ENCODE data around the gene CYB5B. TPM values are rescaled to one million over a fixed set of nuclear protein-coding genes. Genes with fewer than 3 reads are reported as not detected.
"Not testable (repeated sequence)": the region's sequence is repeated elsewhere in the genome, so short reads cannot be mapped to it uniquely, and the experiment has no call there.

Gene CYB5B
- total RNA-seq, 1 donor from 2014 or later, result 104 TPM

DNA sequence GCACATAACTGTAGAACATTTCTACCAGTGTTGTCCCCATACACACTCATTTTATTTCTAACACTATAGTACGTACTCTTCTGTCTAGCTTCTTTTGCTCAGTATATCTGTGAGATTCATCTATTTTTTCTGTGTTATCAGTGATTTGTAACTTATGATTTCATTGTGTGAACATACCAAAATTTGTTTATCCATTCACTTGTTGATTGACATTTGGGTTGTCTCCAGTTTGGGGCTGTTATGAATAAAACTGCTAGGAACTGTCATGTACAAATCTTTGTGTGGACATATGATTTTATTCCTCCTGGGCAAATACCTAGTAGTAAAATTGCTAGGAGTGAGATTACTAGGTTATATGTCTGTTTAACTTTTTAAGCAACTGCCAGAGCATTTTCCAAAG lies 9.6 kb downstream of the CYB5B start:
- TF ChIP-seq, protein P1, sequence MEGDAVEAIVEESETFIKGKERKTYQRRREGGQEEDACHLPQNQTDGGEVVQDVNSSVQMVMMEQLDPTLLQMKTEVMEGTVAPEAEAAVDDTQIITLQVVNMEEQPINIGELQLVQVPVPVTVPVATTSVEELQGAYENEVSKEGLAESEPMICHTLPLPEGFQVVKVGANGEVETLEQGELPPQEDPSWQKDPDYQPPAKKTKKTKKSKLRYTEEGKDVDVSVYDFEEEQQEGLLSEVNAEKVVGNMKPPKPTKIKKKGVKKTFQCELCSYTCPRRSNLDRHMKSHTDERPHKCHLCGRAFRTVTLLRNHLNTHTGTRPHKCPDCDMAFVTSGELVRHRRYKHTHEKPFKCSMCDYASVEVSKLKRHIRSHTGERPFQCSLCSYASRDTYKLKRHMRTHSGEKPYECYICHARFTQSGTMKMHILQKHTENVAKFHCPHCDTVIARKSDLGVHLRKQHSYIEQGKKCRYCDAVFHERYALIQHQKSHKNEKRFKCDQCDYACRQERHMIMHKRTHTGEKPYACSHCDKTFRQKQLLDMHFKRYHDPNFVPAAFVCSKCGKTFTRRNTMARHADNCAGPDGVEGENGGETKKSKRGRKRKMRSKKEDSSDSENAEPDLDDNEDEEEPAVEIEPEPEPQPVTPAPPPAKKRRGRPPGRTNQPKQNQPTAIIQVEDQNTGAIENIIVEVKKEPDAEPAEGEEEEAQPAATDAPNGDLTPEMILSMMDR (conservative IDR thresholded peaks at IDR 0.05), result no peak
- Mint-ChIP-seq H3K27ac (no peak overlapping the region), H3K27me3 (no peaks in the 10 kb centered on the region), H3K4me1 (ENCODE audit: unreplicated experiment) (peaks cover 12% of the 10 kb centered on the region), H3K9me3 (peaks cover 5% of the 10 kb centered on the region), H3K4me3 (no peak overlapping the region), H3K36me3 (peaks cover 31% of the 10 kb centered on the region)
- DNase-seq (ENCODE audit: extremely low spot score, unreplicated experiment), result no peak

DNA sequence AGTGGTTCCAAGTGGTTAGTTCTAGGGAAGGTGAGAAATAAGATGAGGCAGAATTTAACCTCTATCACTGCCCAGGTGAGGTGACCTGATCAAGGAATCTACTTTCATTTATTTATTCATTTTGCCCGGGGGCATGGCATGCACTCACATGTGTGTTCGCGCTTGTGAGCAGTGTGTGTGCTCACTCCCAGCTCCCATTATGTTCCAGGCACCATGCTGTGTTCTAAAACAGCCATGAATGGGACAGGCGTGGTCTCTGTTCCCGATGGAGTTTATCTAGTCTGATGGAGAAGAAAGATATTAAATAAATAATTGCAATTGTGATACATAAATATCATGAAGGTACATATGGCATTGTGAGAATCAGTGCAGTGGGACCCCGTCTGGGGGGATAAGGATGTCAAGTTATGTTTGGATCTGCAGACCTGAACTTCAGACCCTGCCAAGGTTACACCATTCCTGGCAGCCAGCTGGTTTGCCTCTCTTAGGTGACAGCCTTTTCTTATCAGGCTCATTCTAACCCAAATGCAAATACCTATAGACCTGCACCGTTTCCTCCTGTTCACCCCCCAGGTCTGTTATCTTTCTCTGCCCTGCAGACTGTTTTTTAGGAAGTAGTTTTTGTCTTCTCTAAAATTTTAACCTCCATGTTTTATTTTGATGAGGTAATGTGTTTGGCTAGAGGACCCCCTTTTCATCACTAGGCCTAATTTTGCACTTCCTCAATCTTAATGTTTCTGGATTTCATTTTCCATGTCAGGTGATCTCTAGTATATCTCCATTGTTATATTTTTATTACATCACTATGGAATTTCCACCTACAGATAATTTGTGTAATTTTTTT lies 11.8 kb downstream of the CYB5B start:
- H3K36me3 Mint-ChIP-seq, result peaks cover 26% of the 10 kb centered on the region
- TF ChIP-seq, protein P1 (conservative IDR thresholded peaks at IDR 0.05), result no peak
- H3K27ac Mint-ChIP-seq, result no peak overlapping the region
- no peak for DNase-seq (ENCODE audit: extremely low spot score, unreplicated experiment)
- peaks cover 16% of the 10 kb centered on the region for H3K4me1 Mint-ChIP-seq (ENCODE audit: unreplicated experiment)
- H3K27me3 Mint-ChIP-seq, result no peaks in the 10 kb centered on the region
- no peak overlapping the region for H3K4me3 Mint-ChIP-seq
- H3K9me3 Mint-ChIP-seq, result peaks cover 4% of the 10 kb centered on the region

DNA sequence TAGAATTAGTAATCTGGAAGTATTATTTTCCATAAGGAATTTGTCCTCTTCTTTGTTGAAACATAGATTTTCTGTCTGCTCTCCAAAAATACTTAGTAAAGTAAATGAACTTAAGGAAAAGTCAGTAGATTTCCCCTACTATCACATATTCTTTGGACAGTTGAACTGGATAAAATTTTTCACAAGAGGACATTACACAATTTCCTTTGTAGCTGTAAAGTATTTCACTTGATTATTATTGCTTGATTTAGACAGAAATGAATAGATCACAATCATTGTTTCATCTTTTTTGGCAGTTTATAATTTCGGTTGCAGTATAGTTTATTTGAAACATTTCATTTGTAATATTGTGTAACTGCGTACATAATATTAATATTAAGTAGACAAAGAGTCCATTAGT lies 12.5 kb downstream of the CYB5B start:
- TF ChIP-seq, protein P1 (conservative IDR thresholded peaks at IDR 0.05), result no peak
- H3K4me1 Mint-ChIP-seq (ENCODE audit: unreplicated experiment), result peaks cover 16% of the 10 kb centered on the region
- H3K27me3 Mint-ChIP-seq, result no peaks in the 10 kb centered on the region
- H3K27ac Mint-ChIP-seq, result no peak overlapping the region
- peaks cover 22% of the 10 kb centered on the region for H3K36me3 Mint-ChIP-seq
- peaks cover 4% of the 10 kb centered on the region for H3K9me3 Mint-ChIP-seq
- no peak overlapping the region for H3K4me3 Mint-ChIP-seq
- no peak for DNase-seq (ENCODE audit: extremely low spot score, unreplicated experiment)

DNA sequence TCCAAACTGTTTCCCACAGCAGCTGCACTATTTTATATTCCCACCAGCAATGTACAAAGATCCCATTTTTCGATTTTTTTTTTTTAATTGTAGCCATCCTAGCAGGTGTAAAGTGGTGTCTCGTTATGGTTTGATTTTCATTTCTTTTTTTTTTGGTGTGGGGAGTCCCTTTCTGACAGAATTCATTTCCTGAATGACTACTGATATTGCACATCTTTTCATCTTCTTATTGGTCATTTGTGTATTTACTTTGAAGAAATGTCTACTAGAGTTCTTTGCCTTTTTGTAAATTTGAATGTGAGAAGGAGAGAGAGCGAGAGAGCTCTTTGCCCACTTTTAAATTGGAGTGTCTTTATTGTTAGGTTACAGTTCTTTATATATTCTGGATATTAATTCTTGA lies 14.0 kb downstream of the CYB5B start:
- no peak overlapping the region for H3K27ac Mint-ChIP-seq

DNA sequence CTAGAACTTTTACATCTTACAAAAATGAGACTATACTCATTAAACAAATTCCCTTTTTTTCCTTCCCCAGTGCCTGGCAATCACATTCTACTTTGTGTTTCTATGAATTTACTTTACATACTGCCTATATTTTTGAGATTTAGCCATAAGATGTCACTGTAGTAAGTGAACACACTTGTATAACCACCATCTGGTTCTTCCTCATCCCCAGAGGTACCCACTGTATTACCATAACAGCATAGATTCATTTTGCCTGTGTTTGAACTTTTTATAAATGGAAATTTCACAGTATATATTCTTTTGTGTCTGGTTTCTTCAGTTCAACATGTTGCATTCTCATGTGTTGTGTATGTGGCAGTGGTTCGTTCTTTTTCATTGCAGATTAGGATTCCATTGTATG lies 15.8 kb downstream of the CYB5B start:
- H3K4me3 Mint-ChIP-seq, result no peak overlapping the region
- peaks cover 4% of the 10 kb centered on the region for H3K9me3 Mint-ChIP-seq
- no peak overlapping the region for H3K27ac Mint-ChIP-seq
- peaks cover 16% of the 10 kb centered on the region for H3K4me1 Mint-ChIP-seq (ENCODE audit: unreplicated experiment)
- DNase-seq (ENCODE audit: extremely low spot score, unreplicated experiment), result no peak
- H3K27me3 Mint-ChIP-seq, result no peaks in the 10 kb centered on the region
- TF ChIP-seq, protein P1 (conservative IDR thresholded peaks at IDR 0.05), result no peak
- H3K36me3 Mint-ChIP-seq, result peaks cover 15% of the 10 kb centered on the region

More for the DNA sequence above, 14.0 kb downstream of the CYB5B start:
- H3K36me3 Mint-ChIP-seq, result peaks cover 15% of the 10 kb centered on the region
- H3K4me1 Mint-ChIP-seq (ENCODE audit: unreplicated experiment), result peaks cover 16% of the 10 kb centered on the region
- no peaks in the 10 kb centered on the region for H3K27me3 Mint-ChIP-seq
- peaks cover 4% of the 10 kb centered on the region for H3K9me3 Mint-ChIP-seq
- TF ChIP-seq, protein P1 (conservative IDR thresholded peaks at IDR 0.05), result no peak
- no peak for DNase-seq (ENCODE audit: extremely low spot score, unreplicated experiment)
- H3K4me3 Mint-ChIP-seq, result no peak overlapping the region

DNA sequence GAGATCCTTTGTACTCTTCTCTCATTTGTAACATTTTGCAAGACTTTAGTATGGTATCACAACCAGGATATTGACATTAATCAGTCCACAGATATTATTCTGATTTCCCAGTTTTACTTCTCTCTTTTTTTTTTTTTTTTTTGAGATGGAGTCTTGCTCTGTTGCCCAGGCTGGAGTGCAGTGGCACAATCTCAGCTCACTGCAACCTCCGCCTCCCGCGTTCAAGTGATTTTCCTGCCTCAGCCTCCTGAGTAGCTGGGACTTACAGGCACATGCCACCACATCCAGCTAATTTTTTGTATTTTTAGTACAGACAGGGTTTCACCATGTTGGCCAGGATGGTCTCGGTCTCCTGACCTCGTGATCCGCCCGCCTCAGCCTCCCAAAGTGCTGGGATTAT lies 16.6 kb downstream of the CYB5B start:
- Mint-ChIP-seq H3K4me1 (ENCODE audit: unreplicated experiment) (peaks cover 14% of the 10 kb centered on the region), H3K36me3 (peaks cover 15% of the 10 kb centered on the region)
- not testable (repeated sequence) for DNase-seq (ENCODE audit: extremely low spot score, unreplicated experiment); H3K27ac Mint-ChIP-seq; H3K27me3 Mint-ChIP-seq; H3K4me3 Mint-ChIP-seq; H3K9me3 Mint-ChIP-seq
